NCI-H2029 treated with DMSO at 0.1 percent for 48 hours (cell line): ENCODE measurements around the gene CCRL2.
"Not testable (repeated sequence)": the region's sequence is repeated elsewhere in the genome, so short reads cannot be mapped to it uniquely, and the experiment has no call there.

Experiments used
- DNase-seq: peaks from one replicate; lab custom pipeline; 2025; lab: John Stamatoyannopoulos, UW

Gene CCRL2

GRCh38 chr3:46380471-46381221 lies 26.4 kb upstream of the CCRL2 start:
- DNase-seq = peak; percentile 15

GRCh38 chr3:46381625-46382024 lies 25.4 kb upstream of the CCRL2 start:
- DNase-seq = no peak

GRCh38 chr3:46383211-46383950 lies 23.7 kb upstream of the CCRL2 start:
- DNase-seq = peak; percentile 60

- peak; percentile 60 for DNase-seq
Observed at GRCh38 chr3:46383951-46384330, 23.1 kb upstream of the CCRL2 start.

GRCh38 chr3:46386205-46386604 lies 20.9 kb upstream of the CCRL2 start:
- DNase-seq = no peak

- not testable (repeated sequence) for DNase-seq
Observed at GRCh38 chr3:46388847-46389246, 18.2 kb upstream of the CCRL2 start.

- no peak for DNase-seq
Observed at GRCh38 chr3:46389306-46389705, 17.8 kb upstream of the CCRL2 start.

GRCh38 chr3:46391526-46391925 lies 15.5 kb upstream of the CCRL2 start:
- DNase-seq = not testable (repeated sequence)

- DNase-seq = no peak
Observed at GRCh38 chr3:46393011-46393410, 14.0 kb upstream of the CCRL2 start.

GRCh38 chr3:46393554-46394434 lies 13.3 kb upstream of the CCRL2 start:
- DNase-seq = peak; percentile 63

GRCh38 chr3:46395210-46395661 lies 11.8 kb upstream of the CCRL2 start:
- DNase-seq = no peak

- DNase-seq = no peak
Observed at GRCh38 chr3:46395766-46396530, 11.1 kb upstream of the CCRL2 start.

- no peak for DNase-seq
Observed at GRCh38 chr3:46397111-46397510, 9.9 kb upstream of the CCRL2 start.

- no peak for DNase-seq
Observed at GRCh38 chr3:46398186-46398955, 8.7 kb upstream of the CCRL2 start.

- no peak for DNase-seq
Observed at GRCh38 chr3:46399098-46399497, 8.0 kb upstream of the CCRL2 start.

- no peak for DNase-seq
Observed at GRCh38 chr3:46399557-46399956, 7.5 kb upstream of the CCRL2 start.

- DNase-seq = no peak
Observed at GRCh38 chr3:46400000-46400734, 6.9 kb upstream of the CCRL2 start.

- no peak for DNase-seq
Observed at GRCh38 chr3:46400846-46401245, 6.2 kb upstream of the CCRL2 start.

GRCh38 chr3:46401579-46401978 lies 5.5 kb upstream of the CCRL2 start:
- no peak for DNase-seq

- not testable (repeated sequence) for DNase-seq
Observed at GRCh38 chr3:46402902-46403301, 4.2 kb upstream of the CCRL2 start.
